Mesodermal cell (in vitro differentiated cells): ENCODE results near the gene TOMM40L.
"Not testable (repeated sequence)": the region's sequence is repeated elsewhere in the genome, so short reads cannot be mapped to it uniquely, and the experiment has no call there.

Experiments
- H3K27ac ChIP-seq: 2 replicates; pipeline ENCODE4 v1.7.0; 2013; ENCODE audit warnings: mild to moderate bottlenecking, low read depth, low read length, moderate library complexity; ENCODE audit not compliant: severe bottlenecking
- H3K36me3 ChIP-seq: 2 replicates; pipeline ENCODE4 v1.7.1; 2013; ENCODE audit warnings: mild to moderate bottlenecking, low read length, moderate library complexity; ENCODE audit not compliant: control insufficient read depth, insufficient read depth
- H3K4me1 ChIP-seq: one replicate; pipeline ENCODE4 v1.7.1; 2013; ENCODE audit warnings: mild to moderate bottlenecking, low read length; ENCODE audit not compliant: insufficient read depth, control insufficient read depth, poor library complexity, severe bottlenecking
- H3K4me3 ChIP-seq: 2 replicates; pipeline ENCODE4 v1.7.0; 2013; ENCODE audit warnings: low read length, control low read depth, mild to moderate bottlenecking; ENCODE audit not compliant: insufficient read depth, poor library complexity, severe bottlenecking; ENCODE audit errors: extremely low read depth
- H3K9me3 ChIP-seq: 2 replicates; pipeline ENCODE4 v1.7.1; 2013; ENCODE audit warnings: mild to moderate bottlenecking, low read length, moderate library complexity; ENCODE audit not compliant: control insufficient read depth
- WGBS, 2 experiments: methylation state at CpG; one replicate each; pipeline ENCODE4 v1.1.5; 2013; ENCODE audit warnings: missing lambda C conversion rate in 2 of 2; ENCODE audit not compliant: insufficient coverage in 2 of 2; 5-methylcytosine and 5-hydroxymethylcytosine counted together

Gene TOMM40L

DNA sequence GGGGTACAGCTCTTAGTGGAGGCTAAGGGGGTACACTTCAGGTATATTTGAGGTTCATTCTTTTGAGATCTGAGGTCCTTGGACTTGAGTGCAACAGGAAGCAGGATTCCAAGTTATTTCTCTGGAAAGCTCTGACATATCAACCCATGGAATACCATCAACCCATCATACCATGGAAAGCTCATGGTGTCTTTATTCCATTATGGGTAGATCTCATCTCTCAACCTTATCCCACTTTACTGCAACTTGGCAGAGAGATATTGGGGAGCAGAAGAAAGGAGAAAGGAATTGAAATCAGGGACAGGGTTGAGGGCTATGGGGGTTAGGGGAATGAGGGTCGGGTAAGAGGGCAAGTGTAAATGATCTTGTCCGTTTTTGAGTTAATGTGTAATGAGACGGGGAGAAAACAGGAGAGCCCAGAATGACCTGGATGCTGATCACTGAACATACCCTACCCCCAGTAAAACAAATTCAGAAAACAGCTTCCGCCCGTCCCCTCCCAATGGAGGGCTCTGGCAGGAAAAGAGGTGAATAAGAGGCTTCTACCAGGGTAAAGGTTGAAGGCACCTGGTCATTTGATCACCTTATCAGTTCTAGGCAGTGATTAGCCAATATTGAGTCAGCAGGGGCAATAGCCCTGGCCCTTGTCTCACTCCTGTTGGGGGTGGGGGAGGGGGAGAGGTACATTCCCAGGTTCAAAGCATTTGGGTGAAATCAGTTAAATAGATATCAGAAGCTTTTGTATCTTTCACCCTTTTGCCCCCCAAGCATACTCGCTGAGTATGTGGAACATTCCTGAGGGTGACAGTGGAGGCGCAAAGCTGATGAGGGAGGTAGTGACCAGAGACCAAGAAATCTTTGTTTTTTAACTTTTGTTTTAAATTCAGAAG, 1.8 kb upstream of the TOMM40L start:
- 90 to 100% methylated on average over 2 to 5 of the region's 7 CpGs for WGBS, 2 experiments
- H3K27ac ChIP-seq: no peak overlapping the region
- H3K9me3 ChIP-seq: no peaks in the 10 kb centered on the region
- H3K4me3 ChIP-seq: no peak overlapping the region
- H3K4me1 ChIP-seq: peaks cover 10% of the 10 kb centered on the region
- peaks cover 11% of the 10 kb centered on the region for H3K36me3 ChIP-seq

DNA sequence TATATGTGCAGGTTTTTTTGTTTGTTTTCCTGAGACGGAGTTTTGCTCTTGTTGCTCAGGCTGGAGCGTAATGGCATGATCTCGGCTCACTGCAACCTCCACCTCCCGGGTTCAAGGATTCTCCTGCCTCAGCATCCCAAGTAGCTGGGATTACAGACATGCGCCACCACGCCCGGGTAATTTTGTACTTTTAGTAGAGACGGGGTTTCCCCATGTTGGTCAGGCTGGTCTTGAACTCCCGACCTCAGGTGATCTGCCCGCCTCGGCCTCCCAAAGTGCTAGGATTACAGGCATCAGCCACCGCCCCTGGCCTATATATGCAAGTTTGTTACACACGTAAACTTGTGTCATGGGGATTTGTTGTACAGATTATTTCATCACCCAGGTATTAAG, 1.2 kb upstream of the TOMM40L start:
- H3K4me3 ChIP-seq: not testable (repeated sequence)
- WGBS, 2 experiments: 94 to 96% methylated on average over 7 to 10 of the region's 13 CpGs

DNA sequence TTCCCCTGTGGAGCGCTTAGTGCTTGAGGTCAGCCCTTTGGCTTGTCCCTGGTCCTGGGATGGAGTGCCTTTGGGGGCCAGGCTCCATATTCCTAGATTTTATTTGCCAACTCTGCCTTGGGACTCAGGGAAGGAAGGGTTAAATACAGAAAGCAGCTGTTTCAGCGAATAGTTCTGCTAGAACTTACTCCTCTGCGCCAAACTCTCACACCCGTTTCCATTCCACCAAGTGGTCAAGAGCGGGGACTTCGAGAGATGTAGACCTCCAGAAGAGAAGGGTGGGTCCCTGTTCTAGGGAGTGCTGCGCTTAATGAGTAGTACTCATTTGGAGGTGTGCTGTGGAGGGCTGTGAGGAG, 704 bp upstream of the TOMM40L start:
- peak overlapping the region; percentile 13 for H3K27ac ChIP-seq

More for the DNA sequence above, 1.2 kb upstream of the TOMM40L start:
- not testable (repeated sequence) for H3K27ac ChIP-seq, H3K4me1 ChIP-seq, H3K9me3 ChIP-seq
- peaks cover 17% of the 10 kb centered on the region for H3K36me3 ChIP-seq

DNA sequence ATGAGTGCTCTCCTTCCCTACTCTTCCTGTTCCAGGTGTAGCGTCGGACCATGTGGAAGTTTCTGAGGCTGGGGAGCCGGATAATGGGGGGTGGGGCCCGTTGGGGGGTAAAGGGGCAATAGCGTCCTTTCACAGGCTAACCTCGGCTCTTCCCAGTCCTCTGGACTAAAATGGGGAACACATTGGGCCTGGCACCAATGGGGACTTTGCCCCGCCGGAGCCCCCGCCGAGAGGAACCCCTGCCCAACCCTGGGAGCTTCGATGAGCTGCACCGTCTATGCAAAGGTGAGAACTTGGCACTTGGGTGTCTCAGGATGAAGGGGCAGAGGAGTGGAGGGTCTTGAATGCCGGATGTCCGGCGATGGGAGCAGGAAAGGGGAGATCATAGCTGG, 456 bp downstream of the TOMM40L start:
- H3K36me3 ChIP-seq: peaks cover 19% of the 10 kb centered on the region
- no peaks in the 10 kb centered on the region for H3K9me3 ChIP-seq
- peak overlapping the region; percentile 70 for H3K4me3 ChIP-seq
- WGBS, 2 experiments: 18 to 34% methylated on average over 10 to 12 of the region's 15 CpGs
- no peak overlapping the region for H3K27ac ChIP-seq
- H3K4me1 ChIP-seq: peaks cover 10% of the 10 kb centered on the region

More for the DNA sequence above, 704 bp upstream of the TOMM40L start:
- peaks cover 17% of the 10 kb centered on the region for H3K36me3 ChIP-seq
- H3K4me3 ChIP-seq: no peak overlapping the region
- H3K4me1 ChIP-seq: peaks cover 10% of the 10 kb centered on the region
- no peaks in the 10 kb centered on the region for H3K9me3 ChIP-seq
- 93 to 100% methylated on average over 1 to 7 of the region's 7 CpGs for WGBS, 2 experiments

DNA sequence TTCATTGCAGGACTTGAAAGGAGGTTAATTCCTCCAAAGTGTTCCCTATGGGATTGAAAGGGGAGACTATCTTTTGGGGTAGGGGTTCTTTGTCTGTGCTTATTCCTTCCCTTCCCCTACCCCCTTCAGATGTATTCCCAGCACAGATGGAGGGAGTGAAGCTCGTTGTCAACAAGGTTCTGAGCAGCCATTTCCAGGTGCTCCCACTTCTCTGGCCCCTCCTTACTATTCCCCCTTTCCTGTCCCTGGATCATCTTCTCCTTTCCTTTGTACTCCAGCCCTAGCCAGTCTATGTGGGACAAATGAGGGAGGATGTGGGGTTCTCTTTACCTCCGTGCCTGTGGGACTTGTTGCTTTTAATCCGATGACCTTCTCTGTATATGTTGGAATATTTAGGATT, 899 bp downstream of the TOMM40L start:
- Histone ChIP-seq H3K4me3 (peak overlapping the region; percentile 70), H3K9me3 (no peaks in the 10 kb centered on the region), H3K4me1 (peaks cover 10% of the 10 kb centered on the region), H3K36me3 (peaks cover 19% of the 10 kb centered on the region), H3K27ac (no peak overlapping the region)
- WGBS, 2 experiments: 80 to 90% methylated on average over 2 of the region's 3 CpGs

DNA sequence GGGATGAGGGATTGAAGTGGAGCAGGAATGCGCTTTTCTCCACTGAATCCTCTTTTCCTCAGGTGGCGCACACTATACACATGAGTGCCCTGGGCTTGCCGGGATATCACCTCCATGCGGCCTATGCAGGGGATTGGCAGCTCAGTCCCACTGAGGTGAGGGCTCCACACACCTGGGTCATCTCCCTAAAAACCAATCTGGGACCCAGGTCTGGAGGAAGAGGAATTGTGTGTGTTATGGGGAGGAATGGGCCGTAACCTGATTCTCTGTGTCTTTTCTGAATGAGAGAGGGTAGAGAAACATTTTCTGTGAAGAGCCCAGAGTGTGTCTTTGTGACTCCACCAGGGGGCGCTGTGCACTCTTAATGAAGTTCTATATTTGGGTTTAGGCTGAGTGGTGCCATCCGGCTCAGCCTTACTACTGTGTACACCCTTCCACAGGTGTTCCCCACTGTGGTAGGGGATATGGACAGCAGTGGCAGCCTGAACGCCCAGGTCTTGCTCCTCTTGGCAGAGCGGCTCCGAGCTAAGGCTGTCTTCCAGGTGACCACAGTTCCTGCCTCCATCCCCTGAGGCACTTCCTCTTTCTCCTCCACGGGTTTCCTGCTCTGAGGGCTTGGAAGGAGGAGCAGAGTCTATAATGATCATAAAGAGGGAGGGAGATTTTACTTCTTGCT, 1.5 kb downstream of the TOMM40L start:
- H3K27ac ChIP-seq: no peak overlapping the region
- H3K9me3 ChIP-seq: no peaks in the 10 kb centered on the region
- H3K4me3 ChIP-seq: peak overlapping the region; percentile 70
- peaks cover 19% of the 10 kb centered on the region for H3K36me3 ChIP-seq
- H3K4me1 ChIP-seq: peaks cover 10% of the 10 kb centered on the region
- 40 to 67% methylated on average over 3 to 8 of the region's 11 CpGs for WGBS, 2 experiments

DNA sequence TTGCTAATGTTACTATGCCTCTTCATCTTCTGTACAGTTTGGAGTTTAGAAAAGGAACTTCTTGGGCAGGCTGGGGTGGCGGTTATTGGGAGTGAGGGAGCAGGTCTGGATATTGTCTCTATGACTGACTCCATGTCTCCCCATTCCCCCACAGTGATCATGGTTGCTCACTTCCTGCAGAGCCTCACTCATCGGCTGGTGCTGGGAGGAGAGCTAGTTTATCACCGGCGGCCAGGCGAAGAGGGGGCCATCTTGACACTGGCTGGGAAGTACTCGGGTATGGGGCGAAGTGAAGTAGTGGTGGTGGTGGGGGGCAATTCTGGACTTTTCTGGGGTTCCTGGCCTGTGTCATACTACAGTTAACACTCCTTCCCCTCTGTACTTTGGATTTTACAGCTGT, 2.2 kb downstream of the TOMM40L start:
- Histone ChIP-seq H3K36me3 (peaks cover 19% of the 10 kb centered on the region), H3K9me3 (no peaks in the 10 kb centered on the region), H3K4me1 (peaks cover 10% of the 10 kb centered on the region), H3K4me3 (no peak overlapping the region), H3K27ac (no peak overlapping the region)
- 100% methylated on average over 1 to 4 of the region's 7 CpGs for WGBS, 2 experiments

DNA sequence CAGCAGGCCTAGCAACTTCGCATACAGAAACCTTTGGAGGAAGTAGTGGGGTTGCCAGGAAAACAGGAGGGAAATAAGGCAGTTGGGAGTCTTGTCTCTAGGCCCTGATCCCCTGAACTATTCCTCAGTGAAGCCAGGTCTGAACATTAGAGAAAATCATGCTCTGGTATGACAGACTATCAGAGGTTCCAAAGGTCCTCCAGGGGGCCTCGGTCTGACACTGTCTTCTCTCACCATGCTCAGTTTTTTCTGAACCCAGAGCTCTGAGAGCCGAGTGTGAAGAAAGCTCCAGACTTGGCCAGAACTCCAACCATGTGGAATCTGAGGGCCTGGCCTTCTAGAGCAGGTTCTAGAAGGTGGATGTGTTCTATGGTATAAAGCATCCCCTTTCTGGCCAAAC, 4.0 kb downstream of the TOMM40L start:
- H3K36me3 ChIP-seq: peaks cover 19% of the 10 kb centered on the region
- H3K9me3 ChIP-seq: no peaks in the 10 kb centered on the region
- no peak overlapping the region for H3K4me3 ChIP-seq
- WGBS, 2 experiments: 75 to 100% methylated on average over 2 of the region's 3 CpGs
- no peak overlapping the region for H3K27ac ChIP-seq
- H3K4me1 ChIP-seq: peaks cover 10% of the 10 kb centered on the region

DNA sequence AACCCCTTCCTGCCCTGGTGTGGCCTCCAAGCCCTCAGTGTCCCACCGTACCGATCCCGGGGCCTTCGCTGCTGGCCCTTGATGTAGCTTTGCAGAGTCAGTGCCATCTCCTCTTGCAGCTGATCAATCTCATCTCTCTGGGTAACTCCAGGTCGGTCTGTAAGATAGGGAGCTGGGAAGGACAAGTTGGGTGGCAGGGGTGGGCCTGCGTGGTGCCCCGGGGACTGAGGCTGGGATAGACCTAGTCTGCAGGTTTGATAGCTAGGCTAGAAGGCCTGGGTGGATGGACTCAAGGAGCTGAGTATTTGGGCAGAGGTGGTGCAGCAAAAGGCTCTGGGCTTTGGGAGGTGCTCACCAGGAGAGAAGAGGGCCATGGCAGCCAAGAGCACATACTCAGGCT, 4.9 kb downstream of the TOMM40L start:
- no peak overlapping the region for H3K27ac ChIP-seq
- H3K4me1 ChIP-seq: peaks cover 10% of the 10 kb centered on the region
- H3K36me3 ChIP-seq: peaks cover 19% of the 10 kb centered on the region
- 80 to 98% methylated on average over 6 to 7 of the region's 7 CpGs for WGBS, 2 experiments
- no peaks in the 10 kb centered on the region for H3K9me3 ChIP-seq
- no peak overlapping the region for H3K4me3 ChIP-seq

DNA sequence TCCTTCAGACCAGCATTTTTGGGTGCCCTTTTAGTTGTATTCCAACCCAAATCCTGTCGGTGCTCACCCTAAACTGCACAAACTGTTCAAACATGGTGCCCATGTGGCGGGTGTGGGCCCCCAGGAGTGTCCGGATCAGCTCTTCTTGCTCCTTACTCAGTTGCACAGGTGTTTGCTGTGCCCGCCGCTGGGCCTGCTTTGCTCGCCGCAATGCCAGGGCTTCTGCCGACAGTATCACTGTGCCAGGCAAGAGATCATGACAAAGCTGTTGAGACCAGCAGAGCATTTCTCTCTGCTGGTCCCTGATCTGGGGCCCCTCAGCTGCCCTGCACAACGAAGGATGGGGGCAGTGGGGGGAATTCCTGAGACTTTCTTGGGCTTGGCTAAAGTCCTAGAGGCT, 7.2 kb downstream of the TOMM40L start:
- Histone ChIP-seq H3K4me3 (no peak overlapping the region), H3K36me3 (peaks cover 18% of the 10 kb centered on the region)
- 88 to 91% methylated on average over 8 of the region's 9 CpGs for WGBS, 2 experiments

More for the DNA sequence above, 7.2 kb downstream of the TOMM40L start:
- H3K9me3 ChIP-seq: no peaks in the 10 kb centered on the region
- no peak overlapping the region for H3K27ac ChIP-seq
- no peaks in the 10 kb centered on the region for H3K4me1 ChIP-seq
